Measurements from ENCODE around the gene DEFB112.

Gene DEFB112

GRCh38 chr6:50049829-50050228 is at the start of gene DEFB112:
Gene DEFB112, minus strand, starts transcription at chr6:50049929. Its CDS starts 60 bp downstream, at chr6:50049869.
- Mint-ChIP-seq H3K4me3 (no peak within 1 kb of the TSS), H3K27ac (no peak within 1 kb of the TSS), H3K27me3 (ENCODE audit: low read depth) (no peaks in the 10 kb centered on the region), H3K36me3 (ENCODE audit: low read depth) (no peaks in the 10 kb centered on the region), H3K9me3 (no peaks in the 10 kb centered on the region), H3K4me1 (ENCODE audit: low read depth) (no peaks in the 10 kb centered on the region)

GRCh38 chr6:50098641-50098993 is 48.9 kb upstream of the DEFB112 start:
- H3K27me3 Mint-ChIP-seq (ENCODE audit: low read depth), result no peaks in the 10 kb centered on the region

GRCh38 chr6:50097966-50098640 is 48.4 kb upstream of the DEFB112 start:
- Mint-ChIP-seq H3K36me3 (ENCODE audit: low read depth) (no peaks in the 10 kb centered on the region), H3K9me3 (no peaks in the 10 kb centered on the region), H3K27me3 (ENCODE audit: low read depth) (no peaks in the 10 kb centered on the region), H3K27ac (no peak overlapping the region), H3K4me1 (ENCODE audit: low read depth) (no peaks in the 10 kb centered on the region), H3K4me3 (no peak overlapping the region)

More at GRCh38 chr6:50098641-50098993, 48.9 kb upstream of the DEFB112 start:
- Mint-ChIP-seq H3K4me3 (no peak overlapping the region), H3K9me3 (no peaks in the 10 kb centered on the region), H3K36me3 (ENCODE audit: low read depth) (no peaks in the 10 kb centered on the region), H3K27ac (no peak overlapping the region), H3K4me1 (ENCODE audit: low read depth) (no peaks in the 10 kb centered on the region)

DNA sequence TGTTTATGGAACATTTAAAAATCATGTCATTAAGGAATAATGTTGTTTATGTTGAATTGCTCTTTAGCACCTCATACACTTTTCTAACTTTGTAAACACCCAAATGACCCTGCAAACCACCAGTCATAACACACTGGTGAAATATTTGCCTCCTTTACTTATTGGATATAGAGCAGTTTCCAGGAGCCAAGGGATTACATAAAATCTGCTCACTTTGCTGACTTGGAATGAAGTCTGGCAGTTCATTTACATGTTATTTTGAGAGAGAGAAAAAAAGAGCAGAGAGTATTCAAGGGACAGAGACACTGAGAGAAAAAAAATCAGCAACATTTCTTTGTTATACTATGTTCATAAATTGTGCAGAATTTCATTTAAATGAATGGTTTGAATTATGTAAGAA is 46.6 kb upstream of the DEFB112 start:
- Mint-ChIP-seq H3K4me1 (ENCODE audit: low read depth) (no peaks in the 10 kb centered on the region), H3K27ac (no peak overlapping the region), H3K4me3 (no peak overlapping the region), H3K27me3 (ENCODE audit: low read depth) (no peaks in the 10 kb centered on the region), H3K9me3 (no peaks in the 10 kb centered on the region), H3K36me3 (ENCODE audit: low read depth) (no peaks in the 10 kb centered on the region)

- Mint-ChIP-seq H3K27ac (no peak overlapping the region), H3K4me3 (no peak overlapping the region), H3K4me1 (ENCODE audit: low read depth) (no peaks in the 10 kb centered on the region), H3K9me3 (no peaks in the 10 kb centered on the region), H3K27me3 (ENCODE audit: low read depth) (no peaks in the 10 kb centered on the region), H3K36me3 (ENCODE audit: low read depth) (no peaks in the 10 kb centered on the region)
Measured at GRCh38 chr6:50093938-50094272, 44.2 kb upstream of the DEFB112 start.

- H3K27ac Mint-ChIP-seq, result no peak overlapping the region
- no peaks in the 10 kb centered on the region for H3K36me3 Mint-ChIP-seq (ENCODE audit: low read depth)
- no peaks in the 10 kb centered on the region for H3K9me3 Mint-ChIP-seq
- no peak overlapping the region for H3K4me3 Mint-ChIP-seq
- H3K27me3 Mint-ChIP-seq (ENCODE audit: low read depth), result no peaks in the 10 kb centered on the region
- H3K4me1 Mint-ChIP-seq (ENCODE audit: low read depth), result no peaks in the 10 kb centered on the region
Measured at GRCh38 chr6:50093116-50093937, 43.6 kb upstream of the DEFB112 start.

- Mint-ChIP-seq H3K27me3 (ENCODE audit: low read depth) (no peaks in the 10 kb centered on the region), H3K4me1 (ENCODE audit: low read depth) (no peaks in the 10 kb centered on the region), H3K4me3 (no peak overlapping the region)
Measured at GRCh38 chr6:50091641-50092040, 41.9 kb upstream of the DEFB112 start.

DNA sequence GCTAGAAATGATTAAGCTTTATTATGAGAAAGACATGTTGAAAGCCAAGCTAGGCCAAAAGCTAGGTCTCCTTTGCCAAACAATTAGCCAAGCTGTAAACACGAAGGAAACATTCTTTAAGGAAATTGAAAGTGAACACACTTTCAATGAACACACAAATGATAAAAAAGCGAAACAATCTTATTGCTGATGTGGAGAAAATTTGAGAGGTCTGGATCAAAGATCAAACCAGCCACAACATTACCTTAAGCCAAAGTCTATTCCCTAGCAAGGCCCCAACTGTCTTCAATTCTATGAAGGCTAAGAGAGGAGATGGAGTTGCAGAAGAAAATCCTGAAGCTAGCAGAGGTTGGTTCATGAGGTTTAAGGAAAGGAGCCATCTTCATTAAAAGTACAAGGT is 40.2 kb upstream of the DEFB112 start:
- Mint-ChIP-seq H3K27ac (no peak overlapping the region), H3K4me3 (no peak overlapping the region), H3K9me3 (no peaks in the 10 kb centered on the region), H3K4me1 (ENCODE audit: low read depth) (no peaks in the 10 kb centered on the region), H3K27me3 (ENCODE audit: low read depth) (no peaks in the 10 kb centered on the region), H3K36me3 (ENCODE audit: low read depth) (no peaks in the 10 kb centered on the region)

More at GRCh38 chr6:50091641-50092040, 41.9 kb upstream of the DEFB112 start:
- H3K9me3 Mint-ChIP-seq, result no peaks in the 10 kb centered on the region
- no peaks in the 10 kb centered on the region for H3K36me3 Mint-ChIP-seq (ENCODE audit: low read depth)
- no peak overlapping the region for H3K27ac Mint-ChIP-seq

DNA sequence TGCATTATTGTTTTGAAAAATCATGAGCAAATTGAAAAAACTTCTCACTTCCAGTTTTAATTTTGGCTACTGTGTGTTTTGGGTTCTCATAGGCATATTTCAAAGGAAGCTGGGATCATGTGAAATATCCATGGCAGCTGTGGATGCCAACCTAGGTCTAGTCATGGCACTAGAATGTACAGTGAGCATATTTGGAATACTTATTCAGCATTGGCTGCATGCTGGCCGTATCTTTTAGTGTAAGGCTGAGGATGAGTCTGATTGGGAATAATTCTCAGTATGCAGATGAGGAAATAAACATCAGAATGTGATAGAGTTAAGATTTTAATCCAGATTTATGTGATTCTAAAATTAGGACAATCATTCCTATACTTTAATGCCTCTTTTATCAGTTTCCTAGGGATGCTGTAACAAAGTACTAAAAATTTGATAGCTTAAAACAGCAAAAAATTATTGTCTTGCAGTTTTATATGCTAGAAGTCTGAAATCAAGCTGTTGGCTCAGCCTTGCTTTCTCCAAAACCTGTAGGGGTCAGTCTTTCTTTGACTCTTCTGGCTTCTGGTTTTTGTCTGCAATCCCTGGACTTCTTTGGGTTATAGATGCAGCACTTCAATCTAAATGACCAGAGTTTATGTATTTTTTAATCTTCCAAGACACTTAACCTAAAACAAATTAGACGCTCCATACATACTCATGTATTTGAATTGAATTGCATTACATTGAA is 37.7 kb upstream of the DEFB112 start:
- no peaks in the 10 kb centered on the region for H3K9me3 Mint-ChIP-seq
- H3K27ac Mint-ChIP-seq, result no peak overlapping the region
- no peaks in the 10 kb centered on the region for H3K27me3 Mint-ChIP-seq (ENCODE audit: low read depth)
- H3K4me3 Mint-ChIP-seq, result no peak overlapping the region
- H3K4me1 Mint-ChIP-seq (ENCODE audit: low read depth), result no peaks in the 10 kb centered on the region
- no peaks in the 10 kb centered on the region for H3K36me3 Mint-ChIP-seq (ENCODE audit: low read depth)

DNA sequence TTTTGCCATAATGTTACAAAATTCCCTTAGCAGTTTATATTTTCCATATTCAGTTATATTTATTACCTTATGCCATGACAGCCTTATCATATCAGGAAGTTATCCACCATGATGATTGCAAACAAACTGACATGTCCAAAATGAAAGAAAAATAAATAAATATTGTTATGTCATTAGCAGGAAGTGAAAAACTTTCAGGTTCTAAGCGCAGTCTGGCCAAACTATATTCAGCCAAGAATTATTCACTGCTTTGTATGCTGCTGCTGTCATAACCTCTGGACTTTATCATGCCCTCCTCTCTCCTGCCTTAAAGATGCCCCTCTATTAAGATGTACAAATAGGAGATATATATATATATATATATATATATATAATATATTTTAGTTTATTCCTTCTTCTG is 27.7 kb upstream of the DEFB112 start:
- Mint-ChIP-seq H3K4me3 (no peak overlapping the region), H3K27ac (no peak overlapping the region), H3K4me1 (ENCODE audit: low read depth) (no peaks in the 10 kb centered on the region), H3K27me3 (ENCODE audit: low read depth) (no peaks in the 10 kb centered on the region), H3K9me3 (no peaks in the 10 kb centered on the region), H3K36me3 (ENCODE audit: low read depth) (no peaks in the 10 kb centered on the region)

- Mint-ChIP-seq H3K27ac (no peak overlapping the region), H3K36me3 (ENCODE audit: low read depth) (no peaks in the 10 kb centered on the region), H3K4me1 (ENCODE audit: low read depth) (no peaks in the 10 kb centered on the region), H3K4me3 (no peak overlapping the region), H3K9me3 (no peaks in the 10 kb centered on the region), H3K27me3 (ENCODE audit: low read depth) (no peaks in the 10 kb centered on the region)
Measured at GRCh38 chr6:50076431-50076830, 26.7 kb upstream of the DEFB112 start.

GRCh38 chr6:50071921-50072320 is 22.2 kb upstream of the DEFB112 start:
- Mint-ChIP-seq H3K36me3 (ENCODE audit: low read depth) (no peaks in the 10 kb centered on the region), H3K27ac (no peak overlapping the region), H3K9me3 (no peaks in the 10 kb centered on the region), H3K27me3 (ENCODE audit: low read depth) (no peaks in the 10 kb centered on the region), H3K4me3 (no peak overlapping the region), H3K4me1 (ENCODE audit: low read depth) (no peaks in the 10 kb centered on the region)

GRCh38 chr6:50070101-50070500 is 20.4 kb upstream of the DEFB112 start:
- Mint-ChIP-seq H3K27ac (no peak overlapping the region), H3K27me3 (ENCODE audit: low read depth) (no peaks in the 10 kb centered on the region), H3K4me3 (no peak overlapping the region), H3K9me3 (no peaks in the 10 kb centered on the region), H3K4me1 (ENCODE audit: low read depth) (no peaks in the 10 kb centered on the region), H3K36me3 (ENCODE audit: low read depth) (no peaks in the 10 kb centered on the region)

DNA sequence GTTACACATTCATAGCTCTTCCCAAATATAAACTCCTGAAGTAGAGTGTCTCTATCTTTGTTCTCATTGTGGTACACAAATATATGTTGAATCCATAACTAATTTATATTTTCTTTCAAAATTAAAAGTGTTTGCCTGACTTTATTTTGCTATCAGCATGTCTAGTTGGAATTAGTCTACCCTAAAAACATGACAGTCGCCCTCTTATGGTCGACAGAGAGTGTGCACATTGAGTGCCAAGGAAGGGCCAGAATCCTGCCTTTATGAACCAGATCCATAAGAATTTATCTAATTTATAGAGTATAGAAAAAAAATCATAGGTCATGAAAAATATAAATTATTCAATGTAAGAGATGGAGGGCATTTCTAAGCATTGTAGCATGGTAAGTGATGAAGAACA is 12.3 kb upstream of the DEFB112 start:
- H3K36me3 Mint-ChIP-seq (ENCODE audit: low read depth), result no peaks in the 10 kb centered on the region
- no peaks in the 10 kb centered on the region for H3K4me1 Mint-ChIP-seq (ENCODE audit: low read depth)
- no peak overlapping the region for H3K27ac Mint-ChIP-seq
- no peaks in the 10 kb centered on the region for H3K9me3 Mint-ChIP-seq
- no peak overlapping the region for H3K4me3 Mint-ChIP-seq
- H3K27me3 Mint-ChIP-seq (ENCODE audit: low read depth), result no peaks in the 10 kb centered on the region

GRCh38 chr6:50056242-50056641 is 6.5 kb upstream of the DEFB112 start:
- H3K27ac Mint-ChIP-seq, result no peak overlapping the region
- H3K9me3 Mint-ChIP-seq, result no peaks in the 10 kb centered on the region
- H3K4me1 Mint-ChIP-seq (ENCODE audit: low read depth), result no peaks in the 10 kb centered on the region
- H3K27me3 Mint-ChIP-seq (ENCODE audit: low read depth), result no peaks in the 10 kb centered on the region
- no peaks in the 10 kb centered on the region for H3K36me3 Mint-ChIP-seq (ENCODE audit: low read depth)
- no peak overlapping the region for H3K4me3 Mint-ChIP-seq

All from T-helper 1 cell treated with Interleukin-12 subunit alpha and Interleukin-12 subunit beta and Interleukin-4 antibody, amounts not matched to agents 30 μg/mL and 1 μg/mL, for 36 hours (primary cell).